ENCODE measurements around the gene EFCAB7. TPM values are rescaled to one million over a fixed set of nuclear protein-coding genes. Genes with fewer than 3 reads are reported as not detected.
A peak's percentile ranks its signal among the peaks of the same experiment; 100 is the strongest.

Gene EFCAB7
- total and polyA plus RNA-seq, 8 donors: 2.0 to 4.5 (median 3.6) TPM

DNA sequence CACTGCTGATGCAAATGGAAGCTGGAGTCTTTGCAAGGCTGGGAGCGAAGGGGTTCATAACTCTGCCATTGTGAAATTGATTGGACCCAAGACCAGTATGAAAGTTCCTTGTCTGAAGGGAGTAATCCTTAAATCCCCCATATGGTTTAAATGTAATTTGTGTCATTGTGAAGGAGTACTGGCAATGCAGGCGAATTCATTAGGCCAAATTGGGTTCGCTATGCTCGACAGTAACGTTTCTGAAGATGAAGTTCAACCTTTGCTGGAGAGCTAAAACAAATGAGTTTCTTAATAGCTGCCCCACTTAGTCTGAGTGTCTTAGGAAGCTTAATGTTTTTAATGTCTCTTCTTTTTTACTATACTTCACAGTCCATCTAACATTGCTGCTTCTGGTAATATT lies 97.3 kb downstream of the EFCAB7 start:
- no peaks in the 10 kb centered on the region for H3K27me3 ChIP-seq
- no peaks in the 10 kb centered on the region for H3K9me3 ChIP-seq
- ATAC-seq: no peak
- H3K4me3 ChIP-seq: no peak overlapping the region
- WGBS, 2 donors: 95% methylated on average over 5 of the region's 5 CpGs
- no peak overlapping the region for H3K27ac ChIP-seq
- peaks cover 9 to 27% (median 27%) of the 10 kb centered on the region in 3 donors for H3K4me1 ChIP-seq
- no peak for FAIRE-seq
- intact Hi-C loops (cut with DNase I): no loop called here
- no peaks in the 10 kb centered on the region for H3K36me3 ChIP-seq
- no peak for DNase-seq
- TF ChIP-seq, protein P1, sequence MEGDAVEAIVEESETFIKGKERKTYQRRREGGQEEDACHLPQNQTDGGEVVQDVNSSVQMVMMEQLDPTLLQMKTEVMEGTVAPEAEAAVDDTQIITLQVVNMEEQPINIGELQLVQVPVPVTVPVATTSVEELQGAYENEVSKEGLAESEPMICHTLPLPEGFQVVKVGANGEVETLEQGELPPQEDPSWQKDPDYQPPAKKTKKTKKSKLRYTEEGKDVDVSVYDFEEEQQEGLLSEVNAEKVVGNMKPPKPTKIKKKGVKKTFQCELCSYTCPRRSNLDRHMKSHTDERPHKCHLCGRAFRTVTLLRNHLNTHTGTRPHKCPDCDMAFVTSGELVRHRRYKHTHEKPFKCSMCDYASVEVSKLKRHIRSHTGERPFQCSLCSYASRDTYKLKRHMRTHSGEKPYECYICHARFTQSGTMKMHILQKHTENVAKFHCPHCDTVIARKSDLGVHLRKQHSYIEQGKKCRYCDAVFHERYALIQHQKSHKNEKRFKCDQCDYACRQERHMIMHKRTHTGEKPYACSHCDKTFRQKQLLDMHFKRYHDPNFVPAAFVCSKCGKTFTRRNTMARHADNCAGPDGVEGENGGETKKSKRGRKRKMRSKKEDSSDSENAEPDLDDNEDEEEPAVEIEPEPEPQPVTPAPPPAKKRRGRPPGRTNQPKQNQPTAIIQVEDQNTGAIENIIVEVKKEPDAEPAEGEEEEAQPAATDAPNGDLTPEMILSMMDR (IDR thresholded peaks at IDR 0.05): no peak

- intact Hi-C loops (cut with DNase I): no loop called here
- ATAC-seq: no peak
- H3K4me1 ChIP-seq: peaks cover 9 to 25% (median 25%) of the 10 kb centered on the region in 3 donors
- DNase-seq: no peak
- H3K27me3 ChIP-seq: no peaks in the 10 kb centered on the region
- H3K4me3 ChIP-seq: no peak overlapping the region
- no peaks in the 10 kb centered on the region for H3K9me3 ChIP-seq
- FAIRE-seq: no peak
- WGBS, 2 donors: 55 to 72% methylated on average over 3 of the region's 3 CpGs
- no peak overlapping the region for H3K27ac ChIP-seq
- TF ChIP-seq, protein P1 (IDR thresholded peaks at IDR 0.05): no peak
- no peaks in the 10 kb centered on the region for H3K36me3 ChIP-seq
Observed at GRCh38 chr1:63621075-63621474, 97.8 kb downstream of the EFCAB7 start.

GRCh38 chr1:63621698-63622097 lies 98.4 kb downstream of the EFCAB7 start:
- H3K27me3 ChIP-seq: no peaks in the 10 kb centered on the region
- TF ChIP-seq, protein P1 (IDR thresholded peaks at IDR 0.05): no peak
- intact Hi-C loops (cut with DNase I): no loop called here
- 56 to 71% methylated on average over 6 of the region's 6 CpGs for WGBS, 2 donors
- FAIRE-seq (peak; percentile 23), DNase-seq (peak in 2 of 6 donors; percentile 29 to 36), ATAC-seq (peak; percentile 40 to 67 (median 53))
- peaks cover 9 to 23% (median 20%) of the 10 kb centered on the region in 3 donors for H3K4me1 ChIP-seq
- no peak overlapping the region for H3K4me3 ChIP-seq
- H3K36me3 ChIP-seq: no peaks in the 10 kb centered on the region
- peak overlapping the region in 1 of 4 donors; percentile 17 for H3K27ac ChIP-seq
- no peaks in the 10 kb centered on the region for H3K9me3 ChIP-seq

Other genes with a start within 250 kb of the EFCAB7 start
- under 1 TPM in 2 of 6 donors, not detected in 4; 0.09 TPM for gene FOXD3, start 201.0 kb upstream of the EFCAB7 start, total RNA-seq
- gene FOXD3, start 201.0 kb upstream of the EFCAB7 start, polyA plus RNA-seq: under 1 TPM in 1 of 2 donors, not detected in 1; 0.21 TPM
- 1 to 10 TPM; 3.1 to 8.8 (median 4.4) TPM for gene ALG6, start 155.9 kb upstream of the EFCAB7 start, total RNA-seq
- gene ALG6, start 155.9 kb upstream of the EFCAB7 start, polyA plus RNA-seq: 10 to 100 TPM in 1 of 2 donors, 1 to 10 TPM in 1; 8.7 to 11.5 TPM
- 10 to 100 TPM in 1 of 6 donors, 1 to 10 TPM in 5; 4.3 to 15.5 (median 7.4) TPM for gene ITGB3BP, start 300 bp upstream of the EFCAB7 start, total RNA-seq
- 10 to 100 TPM in 1 of 2 donors, 1 to 10 TPM in 1; 7.9 to 18.0 TPM for gene ITGB3BP, start 300 bp upstream of the EFCAB7 start, polyA plus RNA-seq
- 100 to 1,000 TPM in 1 of 6 donors, 10 to 100 TPM in 5; 55.6 to 106 (median 68.0) TPM for gene PGM1, start 69.9 kb downstream of the EFCAB7 start, total RNA-seq
- gene PGM1, start 69.9 kb downstream of the EFCAB7 start, polyA plus RNA-seq: 10 to 100 TPM; 19.8 to 21.7 TPM

All from pancreas (tissue), 10 donors.